Erythroblast (primary cell): Measurements from ENCODE around the gene CAMKMT.

Experiments
- DNase-seq, 2 experiments: peaks; one replicate each; lab custom pipeline; 2025; lab: John Stamatoyannopoulos, UW
- GATA1 ChIP-seq: IDR thresholded peaks from 2 replicates; pipeline ENCODE4 v1.6.1; 2011; ENCODE audit warnings: low read depth, mild to moderate bottlenecking, control low read depth, low read length, moderate library complexity
- POLR2A ChIP-seq: IDR thresholded peaks from 2 replicates; pipeline ENCODE4 v1.6.1; 2011; ENCODE audit warnings: mild to moderate bottlenecking, low read length

CAMKMT gene

DNA sequence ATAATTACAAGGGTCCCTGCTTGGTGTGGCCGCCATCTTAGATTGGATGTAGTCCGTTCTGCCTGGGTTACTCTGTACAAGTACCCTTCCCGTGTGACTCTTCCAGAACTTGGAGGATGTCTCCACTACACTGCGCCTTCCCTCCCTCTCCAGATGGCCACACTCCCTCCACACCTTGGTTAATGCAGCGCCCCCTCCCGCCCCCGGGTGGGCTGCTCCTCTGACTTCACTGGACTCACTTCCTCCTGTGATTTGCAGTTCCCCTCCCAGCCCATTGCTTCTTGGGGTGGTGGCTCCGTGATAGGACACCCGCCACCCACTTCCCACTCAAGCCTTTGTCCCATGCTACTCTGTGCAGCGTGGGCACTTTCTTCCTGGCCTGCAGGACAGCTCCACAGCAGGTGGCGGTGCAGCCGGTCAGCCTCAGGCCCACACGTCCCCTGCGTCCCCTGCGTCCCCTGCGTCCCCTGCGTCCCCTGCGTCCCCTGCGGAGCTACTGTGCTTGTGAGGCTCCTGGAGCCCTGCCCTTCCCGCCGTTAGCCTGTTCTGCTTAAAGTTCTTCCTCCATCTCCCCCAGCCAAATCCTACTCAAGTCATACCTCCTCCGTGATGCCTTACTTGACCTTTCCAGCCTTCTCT, 449.3 kb downstream of the CAMKMT start:
- no peak for DNase-seq
- TF ChIP-seq GATA1 (no peak), POLR2A (no peak)

DNA sequence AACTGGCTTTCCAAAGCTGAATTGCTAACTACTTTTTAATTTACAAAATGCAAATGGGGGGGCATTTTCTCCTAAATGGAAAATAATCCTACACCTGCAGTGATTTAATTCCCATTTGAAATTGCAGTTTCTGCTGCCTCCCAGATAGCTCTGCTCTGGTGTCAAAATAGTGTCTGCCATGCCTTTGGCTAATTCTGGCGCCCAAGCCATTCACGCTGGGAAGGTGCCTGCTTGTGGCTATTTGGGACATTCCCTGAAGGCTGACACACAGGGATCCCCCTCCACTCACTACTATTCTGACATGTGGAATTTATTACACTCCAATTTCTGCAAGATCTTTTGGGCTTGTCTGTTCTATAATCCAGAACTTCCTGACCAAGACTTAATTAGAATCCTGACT, 451.4 kb downstream of the CAMKMT start:
- no peak for DNase-seq
- TF ChIP-seq GATA1 (no peak), POLR2A (no peak)

DNA sequence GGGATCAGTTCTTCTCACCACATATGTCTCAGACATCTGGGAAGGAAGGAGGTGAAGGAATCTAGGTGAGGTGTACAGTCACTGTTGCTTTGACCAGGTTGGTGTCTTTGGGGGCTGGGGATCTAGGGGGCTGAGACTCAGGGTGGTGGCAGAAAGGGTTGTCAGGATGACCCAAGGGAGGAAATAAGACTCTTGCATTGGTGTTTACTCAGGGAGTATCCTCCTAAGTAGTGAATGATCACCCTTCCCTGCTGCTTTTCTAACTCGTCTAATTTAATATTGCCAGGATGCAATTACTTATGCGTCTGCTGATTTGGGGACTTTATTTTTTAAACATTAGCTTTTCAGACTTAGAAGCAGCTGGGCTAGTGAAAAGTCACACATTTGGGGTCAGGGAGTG, 451.9 kb downstream of the CAMKMT start:
- TF ChIP-seq POLR2A, result no peak
- no peak for DNase-seq

DNA sequence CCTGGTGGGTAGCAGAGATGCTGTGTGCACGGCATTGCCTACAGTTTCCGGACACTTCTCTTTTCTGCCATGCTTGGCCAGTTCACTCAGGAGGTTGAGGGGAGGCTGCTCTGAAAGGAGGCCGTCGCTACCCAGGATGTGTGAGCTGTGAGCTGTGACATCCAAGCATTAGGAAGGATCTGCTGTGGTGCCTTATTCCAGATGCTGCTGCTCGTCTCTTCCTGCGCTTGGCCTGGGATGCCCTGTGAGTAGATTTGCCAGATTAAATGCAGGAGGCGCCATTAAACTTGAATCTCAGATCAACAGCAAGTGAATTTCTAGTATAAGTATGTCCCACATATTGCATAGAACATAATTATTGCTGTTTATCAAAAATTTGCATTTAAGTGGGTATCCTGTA, 455.5 kb downstream of the CAMKMT start:
- no peak for TF ChIP-seq POLR2A
- TF ChIP-seq GATA1, result no peak
- no peak for DNase-seq

DNA sequence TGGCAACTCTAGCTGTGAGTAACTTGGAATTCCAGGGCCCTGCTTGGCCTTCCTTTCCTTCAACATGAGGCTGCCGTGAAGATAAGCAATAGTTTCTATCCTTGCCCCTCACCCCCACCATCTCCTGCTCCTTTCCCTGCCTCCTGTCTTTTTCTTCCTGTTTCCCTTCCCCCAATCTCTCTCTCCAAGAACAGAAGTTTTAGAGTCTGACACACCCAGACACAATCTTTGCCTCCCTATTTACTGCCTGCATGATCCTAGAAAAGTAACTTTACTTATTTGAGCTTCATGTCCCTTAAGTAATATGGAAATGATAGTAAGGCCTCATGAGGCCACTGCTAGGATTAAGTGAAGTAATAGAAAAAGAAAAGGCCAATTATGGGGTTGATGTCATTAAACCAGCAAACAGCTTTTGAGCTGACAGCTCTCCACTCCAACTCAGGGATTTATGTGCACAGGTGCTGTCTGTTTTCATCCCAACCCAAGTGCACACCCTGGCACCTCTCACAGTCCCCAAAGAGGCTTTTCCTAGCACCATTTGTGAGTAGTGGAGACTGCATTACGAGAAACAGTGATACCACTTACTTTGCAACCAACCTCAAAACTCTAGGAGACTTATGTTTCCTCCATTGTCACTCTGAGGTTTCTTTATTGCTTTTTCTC, 456.1 kb downstream of the CAMKMT start:
- TF ChIP-seq POLR2A (no peak), GATA1 (no peak)
- no peak for DNase-seq

DNA sequence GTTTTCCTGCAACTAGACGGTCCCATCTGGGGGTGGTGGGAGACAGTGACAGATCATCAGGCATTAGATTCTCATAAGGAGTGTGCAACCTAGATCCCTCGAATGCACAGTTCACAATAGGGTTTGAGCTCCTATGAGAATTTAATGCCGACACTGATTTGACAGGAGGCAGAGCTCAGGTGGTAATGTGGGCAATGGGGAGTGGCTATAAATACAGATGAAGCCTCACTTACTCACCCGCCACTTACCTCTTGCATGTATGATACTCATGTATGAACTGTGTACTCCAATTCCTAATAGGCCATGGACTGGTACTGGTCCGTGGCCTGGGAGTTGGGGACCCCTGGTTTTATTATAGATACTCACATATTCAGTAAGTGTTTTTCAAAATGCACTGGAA, 457.3 kb downstream of the CAMKMT start:
- TF ChIP-seq POLR2A (no peak), GATA1 (no peak)
- no peak for DNase-seq

DNA sequence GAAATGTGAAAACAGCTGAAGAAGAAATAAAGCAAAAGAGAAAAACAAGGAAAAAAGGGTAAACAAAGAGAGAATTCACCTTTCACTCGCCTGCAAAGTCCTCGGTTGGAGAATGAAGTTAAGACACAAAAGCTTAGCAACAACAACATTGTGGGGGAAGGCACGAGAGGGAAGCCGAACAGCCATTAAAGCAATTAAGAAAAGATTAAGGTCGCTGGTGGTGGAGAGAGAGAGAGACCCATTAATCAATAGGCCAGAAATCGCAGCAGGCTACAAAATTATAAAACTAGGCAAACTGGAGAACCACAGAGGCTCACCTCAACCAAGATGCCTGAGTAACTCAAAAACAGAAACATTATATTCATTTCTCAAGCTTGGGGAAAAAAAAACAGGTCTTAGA, 459.8 kb downstream of the CAMKMT start:
- no peak for TF ChIP-seq POLR2A
- no peak for TF ChIP-seq GATA1
- no peak for DNase-seq

DNA sequence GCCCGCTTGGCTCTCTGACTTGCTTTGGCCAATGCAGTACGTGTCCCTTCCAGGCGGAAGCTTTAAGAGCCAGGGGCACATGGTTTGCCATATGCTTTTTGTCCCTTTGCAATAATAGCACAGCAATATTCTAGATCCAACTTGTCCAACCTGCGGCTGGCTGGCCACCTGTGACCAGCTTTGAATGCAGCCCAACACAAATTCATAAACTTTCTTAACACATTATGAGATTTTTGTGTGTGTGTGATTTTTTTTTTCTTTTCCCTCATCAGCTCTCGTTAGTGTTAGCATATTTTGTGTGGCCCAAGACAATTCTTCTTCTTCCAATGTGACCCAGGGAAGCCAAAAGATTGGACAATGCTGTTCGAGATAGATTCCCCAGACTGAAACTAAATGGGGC, 460.4 kb downstream of the CAMKMT start:
- TF ChIP-seq POLR2A, result no peak
- TF ChIP-seq GATA1, result no peak

More for the DNA sequence above, 460.4 kb downstream of the CAMKMT start:
- DNase-seq, result no peak
